OCI-LY1 (cell line): ENCODE data around the gene UPF2.

Experiments used
- H2AFZ ChIP-seq: fragments of 200-600 bp; sonication (generic), shearing (Covaris generic); 2 replicates; pipeline ENCODE4 v1.6.0; 2014; ENCODE audit warnings: antibody characterized with exemption, mild to moderate bottlenecking, low read length
- H3F3A ChIP-seq: fragments of 200-600 bp; sonication (generic), shearing (Covaris generic); 2 replicates; pipeline ENCODE4 v1.6.0; 2014; ENCODE audit warnings: mild to moderate bottlenecking, antibody characterized with exemption, low read length, moderate library complexity; ENCODE audit not compliant: insufficient read depth
- H3K27ac ChIP-seq: fragments of 200-600 bp; sonication (generic); 2 replicates; pipeline ENCODE4 v1.5.1; 2014; ENCODE audit warnings: low read length, mixed run types, mild to moderate bottlenecking, low read depth; ENCODE audit not compliant: poor library complexity, severe bottlenecking
- H3K27me3 ChIP-seq: fragments of 200-600 bp; sonication (generic); 2 replicates; pipeline ENCODE4 v1.6.0; 2014; ENCODE audit warnings: antibody characterized with exemption, mild to moderate bottlenecking, low read length, moderate library complexity; ENCODE audit not compliant: insufficient read depth
- H3K36me3 ChIP-seq: fragments of 200-600 bp; sonication (generic); 2 replicates; pipeline ENCODE4 v1.6.1; 2014; ENCODE audit warnings: mild to moderate bottlenecking, antibody characterized with exemption, low read length, moderate library complexity, mixed read lengths; ENCODE audit not compliant: insufficient read depth
- H3K4me1 ChIP-seq: fragments of 200-600 bp; sonication (generic); 2 replicates; pipeline ENCODE4 v1.5.1; 2014; ENCODE audit warnings: mild to moderate bottlenecking, low read length, moderate library complexity; ENCODE audit not compliant: insufficient read depth, severe bottlenecking
- H3K4me2 ChIP-seq: fragments of 200-600 bp; sonication (generic), shearing (Covaris generic); 2 replicates; pipeline ENCODE4 v1.6.1; 2014; ENCODE audit warnings: low read length
- H3K4me3 ChIP-seq: fragments of 200-600 bp; sonication (generic); 2 replicates; pipeline ENCODE4 v1.5.1; 2014; ENCODE audit warnings: low read length, low read depth, mild to moderate bottlenecking, mixed read lengths; ENCODE audit not compliant: poor library complexity, severe bottlenecking
- H3K79me2 ChIP-seq: fragments of 200-600 bp; shearing (Covaris generic); 2 replicates; pipeline ENCODE4 v1.6.1; 2016; ENCODE audit warnings: mixed run types, low read length, mixed read lengths; ENCODE audit not compliant: insufficient read depth
- H3K9ac ChIP-seq: fragments of 200-600 bp; sonication (generic), shearing (Covaris generic); 2 replicates; pipeline ENCODE4 v1.6.1; 2014; ENCODE audit warnings: mild to moderate bottlenecking, low read length, mixed read lengths
- H3K9me2 ChIP-seq: fragments of 200-600 bp; sonication (generic), shearing (Covaris generic); 2 replicates; pipeline ENCODE4 v1.6.1; 2014; ENCODE audit warnings: low read depth, mild to moderate bottlenecking, low read length, mixed read lengths
- H3K9me3 ChIP-seq: fragments of 200-600 bp; shearing (Covaris generic); 2 replicates; pipeline ENCODE4 v1.6.1; 2014; ENCODE audit warnings: low read length, mixed read lengths
- H4K20me1 ChIP-seq: fragments of 200-600 bp; sonication (generic), shearing (Covaris generic); 2 replicates; pipeline ENCODE4 v1.6.0; 2016; ENCODE audit warnings: mild to moderate bottlenecking, low read length; ENCODE audit not compliant: insufficient read depth
- EZH2 ChIP-seq: fragments of 200-600 bp; sonication (generic), shearing (Covaris generic); IDR thresholded peaks from 2 replicates; pipeline ENCODE4 v1.8.0; 2017; ENCODE audit warnings: borderline replicate concordance, mixed run types, mild to moderate bottlenecking, antibody characterized with exemption, low read length, moderate library complexity, mixed read lengths
- TF ChIP-seq, protein P1 (sequence below): fragments of 200-600 bp; sonication (generic), shearing (Covaris generic); IDR thresholded peaks from 2 replicates; pipeline ENCODE4 v1.5.1; 2017; ENCODE audit warnings: mild to moderate bottlenecking, antibody characterized with exemption, low read length, moderate library complexity, mixed read lengths

The UPF2 gene

GRCh38 chr10:11879387-11880094 lies 163.1 kb downstream of the UPF2 start:
- no peaks in the 10 kb centered on the region for H3K79me2 ChIP-seq
- H2AFZ ChIP-seq: no peak overlapping the region
- H3K4me2 ChIP-seq: no peak overlapping the region
- H3K27ac ChIP-seq: no peak overlapping the region
- H3K27me3 ChIP-seq: peaks cover 3% of the 10 kb centered on the region; the same call in 1 of the 2 replicates
- H3F3A ChIP-seq: no peaks in the 10 kb centered on the region
- no peaks in the 10 kb centered on the region for H3K4me1 ChIP-seq
- no peaks in the 10 kb centered on the region for H3K9me2 ChIP-seq
- H3K36me3 ChIP-seq: no peaks in the 10 kb centered on the region
- no peak for TF ChIP-seq EZH2
- TF ChIP-seq, protein P1, sequence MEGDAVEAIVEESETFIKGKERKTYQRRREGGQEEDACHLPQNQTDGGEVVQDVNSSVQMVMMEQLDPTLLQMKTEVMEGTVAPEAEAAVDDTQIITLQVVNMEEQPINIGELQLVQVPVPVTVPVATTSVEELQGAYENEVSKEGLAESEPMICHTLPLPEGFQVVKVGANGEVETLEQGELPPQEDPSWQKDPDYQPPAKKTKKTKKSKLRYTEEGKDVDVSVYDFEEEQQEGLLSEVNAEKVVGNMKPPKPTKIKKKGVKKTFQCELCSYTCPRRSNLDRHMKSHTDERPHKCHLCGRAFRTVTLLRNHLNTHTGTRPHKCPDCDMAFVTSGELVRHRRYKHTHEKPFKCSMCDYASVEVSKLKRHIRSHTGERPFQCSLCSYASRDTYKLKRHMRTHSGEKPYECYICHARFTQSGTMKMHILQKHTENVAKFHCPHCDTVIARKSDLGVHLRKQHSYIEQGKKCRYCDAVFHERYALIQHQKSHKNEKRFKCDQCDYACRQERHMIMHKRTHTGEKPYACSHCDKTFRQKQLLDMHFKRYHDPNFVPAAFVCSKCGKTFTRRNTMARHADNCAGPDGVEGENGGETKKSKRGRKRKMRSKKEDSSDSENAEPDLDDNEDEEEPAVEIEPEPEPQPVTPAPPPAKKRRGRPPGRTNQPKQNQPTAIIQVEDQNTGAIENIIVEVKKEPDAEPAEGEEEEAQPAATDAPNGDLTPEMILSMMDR: no peak
- H3K9ac ChIP-seq: no peak overlapping the region
- H3K4me3 ChIP-seq: no peak overlapping the region
- H4K20me1 ChIP-seq: no peaks in the 10 kb centered on the region
- H3K9me3 ChIP-seq: no peaks in the 10 kb centered on the region

- Histone ChIP-seq H3K9me2 (no peaks in the 10 kb centered on the region), H3K36me3 (no peaks in the 10 kb centered on the region), H3K9ac (no peak overlapping the region), H3K4me2 (no peak overlapping the region), H3K27me3 (peaks cover 3% of the 10 kb centered on the region; the same call in 1 of the 2 replicates), H4K20me1 (no peaks in the 10 kb centered on the region), H2AFZ (no peak overlapping the region), H3K27ac (no peak overlapping the region), H3K4me1 (no peaks in the 10 kb centered on the region), H3F3A (no peaks in the 10 kb centered on the region), H3K79me2 (no peaks in the 10 kb centered on the region), H3K9me3 (no peaks in the 10 kb centered on the region), H3K4me3 (no peak overlapping the region)
- TF ChIP-seq, protein P1: no peak
- no peak for TF ChIP-seq EZH2
These were observed 163.8 kb downstream of the UPF2 start for GRCh38 chr10:11878776-11879175.

GRCh38 chr10:11877591-11877905 lies 165.1 kb downstream of the UPF2 start:
- Histone ChIP-seq H3K4me3 (no peak overlapping the region), H3K9ac (no peak overlapping the region), H3K9me2 (no peaks in the 10 kb centered on the region), H3K4me1 (no peaks in the 10 kb centered on the region), H3K4me2 (no peak overlapping the region), H4K20me1 (no peaks in the 10 kb centered on the region), H3K9me3 (no peaks in the 10 kb centered on the region), H3K27ac (no peak overlapping the region), H3F3A (no peaks in the 10 kb centered on the region), H3K79me2 (no peaks in the 10 kb centered on the region), H3K27me3 (peaks cover 3% of the 10 kb centered on the region; the same call in 1 of the 2 replicates), H3K36me3 (no peaks in the 10 kb centered on the region), H2AFZ (no peak overlapping the region)
- TF ChIP-seq, protein P1: no peak
